ENCODE measurements around the gene BMP4.

DNA sequence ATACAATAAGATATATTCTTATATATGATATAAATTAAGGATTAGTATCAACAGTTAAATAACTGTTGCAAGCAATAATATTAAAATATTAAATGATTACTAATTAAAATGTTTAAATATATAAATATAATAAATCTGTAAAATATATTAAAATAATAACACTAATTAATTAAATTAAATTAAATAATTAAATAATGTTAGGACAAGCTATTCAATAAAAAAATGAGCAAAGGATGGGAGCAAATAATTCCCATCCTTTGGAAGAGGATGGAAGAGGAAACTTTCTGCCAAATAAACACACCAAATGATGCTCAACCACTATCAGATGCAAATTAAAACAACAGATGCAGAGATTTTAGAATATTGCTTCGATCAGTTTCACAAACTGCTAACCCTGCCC lies 39.4 kb upstream of the BMP4 start:
- TF ChIP-seq, protein P1, sequence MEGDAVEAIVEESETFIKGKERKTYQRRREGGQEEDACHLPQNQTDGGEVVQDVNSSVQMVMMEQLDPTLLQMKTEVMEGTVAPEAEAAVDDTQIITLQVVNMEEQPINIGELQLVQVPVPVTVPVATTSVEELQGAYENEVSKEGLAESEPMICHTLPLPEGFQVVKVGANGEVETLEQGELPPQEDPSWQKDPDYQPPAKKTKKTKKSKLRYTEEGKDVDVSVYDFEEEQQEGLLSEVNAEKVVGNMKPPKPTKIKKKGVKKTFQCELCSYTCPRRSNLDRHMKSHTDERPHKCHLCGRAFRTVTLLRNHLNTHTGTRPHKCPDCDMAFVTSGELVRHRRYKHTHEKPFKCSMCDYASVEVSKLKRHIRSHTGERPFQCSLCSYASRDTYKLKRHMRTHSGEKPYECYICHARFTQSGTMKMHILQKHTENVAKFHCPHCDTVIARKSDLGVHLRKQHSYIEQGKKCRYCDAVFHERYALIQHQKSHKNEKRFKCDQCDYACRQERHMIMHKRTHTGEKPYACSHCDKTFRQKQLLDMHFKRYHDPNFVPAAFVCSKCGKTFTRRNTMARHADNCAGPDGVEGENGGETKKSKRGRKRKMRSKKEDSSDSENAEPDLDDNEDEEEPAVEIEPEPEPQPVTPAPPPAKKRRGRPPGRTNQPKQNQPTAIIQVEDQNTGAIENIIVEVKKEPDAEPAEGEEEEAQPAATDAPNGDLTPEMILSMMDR (IDR thresholded peaks at IDR 0.05): no peak
- no peak for TF ChIP-seq POLR2A (IDR thresholded peaks at IDR 0.05)

All from esophagus squamous epithelium (tissue), 4 donors.